ENCODE results near the gene IQSEC1.
A peak's percentile ranks its signal among the peaks of the same experiment; 100 is the strongest.

IQSEC1 gene

GRCh38 chr3:12891391-12891984, 181.7 kb downstream of the IQSEC1 start:
- no peak for DNase-seq (ENCODE audit: low read depth)
- TF ChIP-seq, protein P1, sequence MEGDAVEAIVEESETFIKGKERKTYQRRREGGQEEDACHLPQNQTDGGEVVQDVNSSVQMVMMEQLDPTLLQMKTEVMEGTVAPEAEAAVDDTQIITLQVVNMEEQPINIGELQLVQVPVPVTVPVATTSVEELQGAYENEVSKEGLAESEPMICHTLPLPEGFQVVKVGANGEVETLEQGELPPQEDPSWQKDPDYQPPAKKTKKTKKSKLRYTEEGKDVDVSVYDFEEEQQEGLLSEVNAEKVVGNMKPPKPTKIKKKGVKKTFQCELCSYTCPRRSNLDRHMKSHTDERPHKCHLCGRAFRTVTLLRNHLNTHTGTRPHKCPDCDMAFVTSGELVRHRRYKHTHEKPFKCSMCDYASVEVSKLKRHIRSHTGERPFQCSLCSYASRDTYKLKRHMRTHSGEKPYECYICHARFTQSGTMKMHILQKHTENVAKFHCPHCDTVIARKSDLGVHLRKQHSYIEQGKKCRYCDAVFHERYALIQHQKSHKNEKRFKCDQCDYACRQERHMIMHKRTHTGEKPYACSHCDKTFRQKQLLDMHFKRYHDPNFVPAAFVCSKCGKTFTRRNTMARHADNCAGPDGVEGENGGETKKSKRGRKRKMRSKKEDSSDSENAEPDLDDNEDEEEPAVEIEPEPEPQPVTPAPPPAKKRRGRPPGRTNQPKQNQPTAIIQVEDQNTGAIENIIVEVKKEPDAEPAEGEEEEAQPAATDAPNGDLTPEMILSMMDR (conservative IDR thresholded peaks at IDR 0.05; ENCODE audit: low read length) = no peak
- H3K4me3 ChIP-seq (ENCODE audit: low read length) = peak overlapping the region; percentile 33; the same call in 1 of the 2 replicates

- H3K4me3 ChIP-seq (ENCODE audit: low read length) = no peak overlapping the region
- TF ChIP-seq, protein P1 (conservative IDR thresholded peaks at IDR 0.05; ENCODE audit: low read length) = no peak
- DNase-seq (ENCODE audit: low read depth) = no peak
These were observed 182.4 kb downstream of the IQSEC1 start for GRCh38 chr3:12890610-12891390.

- TF ChIP-seq, protein P1 (conservative IDR thresholded peaks at IDR 0.05; ENCODE audit: low read length) = no peak
- no peak overlapping the region for H3K4me3 ChIP-seq (ENCODE audit: low read length)
- no peak for DNase-seq (ENCODE audit: low read depth)
These were observed 186.5 kb downstream of the IQSEC1 start for GRCh38 chr3:12886736-12887135.

GRCh38 chr3:12886106-12886679, 187.0 kb downstream of the IQSEC1 start:
- TF ChIP-seq, protein P1 (conservative IDR thresholded peaks at IDR 0.05; ENCODE audit: low read length) = no peak
- H3K4me3 ChIP-seq (ENCODE audit: low read length) = no peak overlapping the region
- DNase-seq (ENCODE audit: low read depth) = no peak

DNA sequence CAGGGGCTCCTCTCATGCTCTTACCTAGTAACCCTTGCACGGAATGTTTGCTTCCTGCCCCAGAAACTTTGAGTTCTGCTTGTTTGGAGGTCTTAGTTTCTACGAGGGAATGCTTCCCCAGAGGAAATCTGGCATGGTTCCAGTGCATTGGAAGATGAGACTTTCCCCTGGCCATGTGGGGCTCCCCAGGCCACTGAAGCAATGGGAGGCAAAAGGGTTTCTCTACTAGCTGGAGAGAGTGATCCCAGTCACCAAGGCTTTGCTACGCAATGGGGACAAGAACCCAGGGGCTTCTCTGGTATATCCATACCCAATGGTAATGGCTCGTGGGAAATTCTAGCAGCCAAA, 187.7 kb downstream of the IQSEC1 start:
- no peak overlapping the region for H3K4me3 ChIP-seq (ENCODE audit: low read length)
- DNase-seq (ENCODE audit: low read depth) = no peak
- TF ChIP-seq, protein P1 (conservative IDR thresholded peaks at IDR 0.05; ENCODE audit: low read length) = no peak

GRCh38 chr3:12884790-12885582, 188.2 kb downstream of the IQSEC1 start:
- DNase-seq (ENCODE audit: low read depth) = no peak
- H3K4me3 ChIP-seq (ENCODE audit: low read length) = no peak overlapping the region
- TF ChIP-seq, protein P1 (conservative IDR thresholded peaks at IDR 0.05; ENCODE audit: low read length) = no peak

Measured in AG10803 (cell line).